ENCODE data around the gene NFKBIA.
"Not testable (repeated sequence)": the region's sequence is repeated elsewhere in the genome, so short reads cannot be mapped to it uniquely, and the experiment has no call there.

NFKBIA gene

GRCh38 chr14:35404449-35405303 lies at the start of gene NFKBIA:
NFKBIA (minus strand) TSS chr14:35404749; CDS start chr14:35404644, 105 bp downstream.
- peak; percentile 92 for DNase-seq (ENCODE audit: low spot score)

- no peak for DNase-seq (ENCODE audit: low spot score)
Observed at GRCh38 chr14:35446450-35446849, 41.9 kb upstream of the NFKBIA start.

GRCh38 chr14:35444104-35444503 lies 39.6 kb upstream of the NFKBIA start:
- DNase-seq (ENCODE audit: low spot score) = no peak

GRCh38 chr14:35441160-35441559 lies 36.6 kb upstream of the NFKBIA start:
- DNase-seq (ENCODE audit: low spot score) = no peak

GRCh38 chr14:35438910-35439713 lies 34.6 kb upstream of the NFKBIA start:
- no peak for DNase-seq (ENCODE audit: low spot score)

- DNase-seq (ENCODE audit: low spot score) = not testable (repeated sequence)
Observed at GRCh38 chr14:35438492-35438891, 33.9 kb upstream of the NFKBIA start.

- no peak for DNase-seq (ENCODE audit: low spot score)
Observed at GRCh38 chr14:35435177-35435576, 30.6 kb upstream of the NFKBIA start.

GRCh38 chr14:35433826-35434225 lies 29.3 kb upstream of the NFKBIA start:
- no peak for DNase-seq (ENCODE audit: low spot score)

GRCh38 chr14:35430459-35431199 lies 26.1 kb upstream of the NFKBIA start:
- DNase-seq (ENCODE audit: low spot score) = no peak

- DNase-seq (ENCODE audit: low spot score) = no peak
Observed at GRCh38 chr14:35429951-35430350, 25.4 kb upstream of the NFKBIA start.

GRCh38 chr14:35425850-35426249 lies 21.3 kb upstream of the NFKBIA start:
- no peak for DNase-seq (ENCODE audit: low spot score)

- no peak for DNase-seq (ENCODE audit: low spot score)
Observed at GRCh38 chr14:35423621-35424020, 19.1 kb upstream of the NFKBIA start.

- no peak for DNase-seq (ENCODE audit: low spot score)
Observed at GRCh38 chr14:35420036-35420811, 15.7 kb upstream of the NFKBIA start.

- DNase-seq (ENCODE audit: low spot score) = no peak
Observed at GRCh38 chr14:35419429-35419841, 14.9 kb upstream of the NFKBIA start.

- DNase-seq (ENCODE audit: low spot score) = no peak
Observed at GRCh38 chr14:35418093-35418492, 13.5 kb upstream of the NFKBIA start.

GRCh38 chr14:35416108-35416750 lies 11.7 kb upstream of the NFKBIA start:
- no peak for DNase-seq (ENCODE audit: low spot score)

- DNase-seq (ENCODE audit: low spot score) = no peak
Observed at GRCh38 chr14:35414365-35414764, 9.8 kb upstream of the NFKBIA start.

GRCh38 chr14:35412272-35413056 lies 7.9 kb upstream of the NFKBIA start:
- no peak for DNase-seq (ENCODE audit: low spot score)

- no peak for DNase-seq (ENCODE audit: low spot score)
Observed at GRCh38 chr14:35410858-35411257, 6.3 kb upstream of the NFKBIA start.

GRCh38 chr14:35409595-35409994 lies 5.0 kb upstream of the NFKBIA start:
- no peak for DNase-seq (ENCODE audit: low spot score)

Measured in globus pallidus (tissue), 1 donor.